BJ (cell line): ENCODE results near the gene ACOD1. TPM values are rescaled to one million over a fixed set of nuclear protein-coding genes. Genes with fewer than 3 reads are reported as not detected.
"Not testable (repeated sequence)": the region's sequence is repeated elsewhere in the genome, so short reads cannot be mapped to it uniquely, and the experiment has no call there.

ENCODE experiments used
- CTCF ChIA-PET: fragments of 350-600 bp; formaldehyde crosslinking; extraction: SDS; loops from one replicate; lab custom pipeline; 2021; ENCODE audit warnings: antibody characterized with exemption, inconsistent platforms; lab: Yijun Ruan, JAX
- POLR2A ChIA-PET: fragments of 300-600 bp; sonication (Branson Sonifier 250); formaldehyde crosslinking; extraction: SDS; loops from one replicate; lab custom pipeline; 2021; ENCODE audit warnings: antibody characterized with exemption; lab: Charles Lee
- DNase-seq: peaks from one replicate; pipeline ENCODE4 v3.0.0-alpha.2; 2011; ENCODE audit warnings: low read depth
- H3K27me3 ChIP-seq: 2 replicates; pipeline ENCODE4 v1.6.0; 2011; ENCODE audit warnings: low read length; ENCODE audit not compliant: control insufficient read depth, insufficient read depth
- H3K36me3 ChIP-seq: 2 replicates; pipeline ENCODE4 v1.5.1; 2011; ENCODE audit warnings: low read length; ENCODE audit not compliant: control insufficient read depth, insufficient read depth
- H3K4me3 ChIP-seq: 2 replicates; pipeline ENCODE4 v1.5.1; 2011; ENCODE audit warnings: low read depth, mild to moderate bottlenecking, control low read depth, low read length
- CTCF ChIP-seq: IDR thresholded peaks from 2 replicates; pipeline ENCODE4 v1.5.1; 2011; ENCODE audit warnings: low read depth, mild to moderate bottlenecking, control low read depth, inconsistent platforms, low read length, moderate library complexity; ENCODE audit not compliant: insufficient read depth
- polyA plus RNA-seq: library from polyadenylated mRNA; depleted of rRNA; stranded (reverse); fragments of >200 nt; gene quantifications from 2 replicates; pipeline ENCODE4 v1.2.3, GENCODE V29; 2011

The ACOD1 gene
- polyA plus RNA-seq, 1 experiment: not detected

DNA sequence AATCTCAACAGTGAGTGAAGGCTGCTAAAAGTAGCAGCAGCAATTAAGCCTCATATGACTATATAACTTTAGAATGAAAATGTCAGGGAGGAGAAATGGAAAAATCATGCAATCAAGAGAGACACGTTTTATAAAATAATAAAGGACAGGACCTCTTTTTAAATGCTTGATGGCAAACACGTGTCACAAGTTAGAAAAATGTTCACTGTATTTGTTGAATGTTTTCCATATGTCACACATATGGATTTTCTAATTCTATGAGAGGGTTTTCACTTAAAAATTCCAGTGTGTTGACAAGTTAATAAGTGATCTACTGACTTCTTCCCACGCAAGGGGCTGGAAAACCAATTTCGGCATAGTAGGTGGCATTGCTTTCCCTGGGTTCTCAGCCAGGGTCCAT, 34.4 kb upstream of the ACOD1 start:
- DNase-seq: no peak
- POLR2A ChIA-PET: no interaction called here
- CTCF ChIA-PET: interaction anchor here (0.6 to 2.4 kb wide), 3 partner anchors 10 to 862 kb away, joined by 3 to 8 read pairs (median 3); no protein-coding TSS in a partner anchor

GRCh38 chr13:76917095-76917494, 31.2 kb upstream of the ACOD1 start:
- peaks cover under 1% of the 10 kb centered on the region; the same call in 1 of the 2 replicates for H3K27me3 ChIP-seq

More for the DNA sequence above, 34.4 kb upstream of the ACOD1 start:
- no peaks in the 10 kb centered on the region for H3K36me3 ChIP-seq
- TF ChIP-seq CTCF: no peak
- no peaks in the 10 kb centered on the region; the same call in 1 of the 2 replicates for H3K27me3 ChIP-seq
- no peak overlapping the region for H3K4me3 ChIP-seq

GRCh38 chr13:76917755-76918481, 30.4 kb upstream of the ACOD1 start:
- ChIA-PET CTCF (interaction anchor here (0.8 to 2.5 kb wide), 4 partner anchors 9 to 82 kb away, joined by 3 to 19 read pairs (median 6); no protein-coding TSS in a partner anchor), POLR2A (interaction anchor here (0.6 kb wide), 1 partner anchor 16 kb away, joined by 22 read pairs; no protein-coding TSS in a partner anchor)
- not testable (repeated sequence) for H3K27me3 ChIP-seq, H3K4me3 ChIP-seq, H3K36me3 ChIP-seq
- DNase-seq: peak; percentile 70

More at GRCh38 chr13:76917095-76917494, 31.2 kb upstream of the ACOD1 start:
- DNase-seq: no peak
- Histone ChIP-seq H3K36me3 (no peaks in the 10 kb centered on the region), H3K4me3 (no peak overlapping the region)
- TF ChIP-seq CTCF: no peak
- POLR2A ChIA-PET: no interaction called here
- CTCF ChIA-PET: interaction anchor here (0.8 to 2.5 kb wide), 3 partner anchors 9 to 63 kb away, joined by 3 to 19 read pairs (median 9); no protein-coding TSS in a partner anchor

DNA sequence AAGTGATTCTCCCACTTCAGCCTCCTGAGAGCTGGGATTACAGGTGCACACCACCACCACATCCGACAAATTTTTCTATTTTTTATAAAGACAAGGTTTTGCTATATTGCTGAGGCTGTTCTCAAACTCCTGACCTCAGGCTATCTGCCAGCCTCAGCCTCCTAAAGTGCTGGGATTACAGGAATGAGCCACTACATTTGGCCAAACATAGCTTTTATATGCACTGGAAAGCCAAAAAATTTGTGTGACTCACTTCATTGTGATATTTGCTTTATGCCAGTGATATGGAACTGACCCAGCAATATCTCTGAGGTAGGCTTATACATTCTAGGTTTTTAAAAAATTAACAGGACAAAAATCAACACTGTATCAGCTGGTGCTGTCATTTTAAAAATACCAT, 26.8 kb upstream of the ACOD1 start:
- Histone ChIP-seq H3K27me3 (peaks cover 2% of the 10 kb centered on the region; the same call in 1 of the 2 replicates), H3K4me3 (no peak overlapping the region), H3K36me3 (no peaks in the 10 kb centered on the region)
- ChIA-PET CTCF (interaction anchor here (1.1 to 1.8 kb wide), 4 partner anchors 11 to 59 kb away, joined by 3 to 5 read pairs (median 4); no protein-coding TSS in a partner anchor), POLR2A (no interaction called here)
- no peak for TF ChIP-seq CTCF
- no peak for DNase-seq

GRCh38 chr13:76925115-76925514, 23.2 kb upstream of the ACOD1 start:
- POLR2A ChIA-PET: no interaction called here
- CTCF ChIA-PET: no interaction called here
- no peak overlapping the region for H3K4me3 ChIP-seq

More at GRCh38 chr13:76925115-76925514, 23.2 kb upstream of the ACOD1 start:
- TF ChIP-seq CTCF: no peak
- Histone ChIP-seq H3K36me3 (no peaks in the 10 kb centered on the region), H3K27me3 (peaks cover 2% of the 10 kb centered on the region; the same call in 1 of the 2 replicates)
- DNase-seq: no peak
